22Rv1 (cell line): Measurements from ENCODE around the gene PDXK.

Source experiments
- CTCF ChIP-seq: fragments of 450-650 bp; IDR thresholded peaks from 2 replicates; pipeline ENCODE4 v1.5.1; 2017; ENCODE audit warnings: mild to moderate bottlenecking
- ZFX ChIP-seq: fragments of 450-650 bp; IDR thresholded peaks from 2 replicates; pipeline ENCODE4 v1.6.1; 2017; ENCODE audit warnings: antibody characterized with exemption, borderline replicate concordance

GRCh38 chr21:43800566-43800965, 81.6 kb downstream of the PDXK start:
- TF ChIP-seq CTCF (no peak), ZFX (no peak)
